ENCODE data around the gene ZNF787. TPM values are rescaled to one million over a fixed set of nuclear protein-coding genes. Genes with fewer than 3 reads are reported as not detected.
A peak's percentile ranks its signal among the peaks of the same experiment; 100 is the strongest.

Gene ZNF787
- total and polyA plus RNA-seq, 2 of the 4 experiments (the other 2 are of a cell fraction): 4.8 to 11.2 TPM

- peaks cover 83% of the 10 kb centered on the region for H4K20me1 ChIP-seq (ENCODE audit: insufficient read depth, low read length)
- no peak overlapping the region for H3K56ac ChIP-seq (ENCODE audit: extremely low read depth, insufficient read depth, low read length)
- dilution Hi-C loops (cut with HindIII; ENCODE audit: low sequenced_read_pairs, unreplicated experiment): no loop called here
- H3K4ac ChIP-seq (ENCODE audit: low read depth, low read length): no peak overlapping the region; the same call in 1 of the 2 replicates
- ChIA-PET POLR2A (ENCODE audit: unreplicated experiment) (interaction anchor here (0.6 kb wide), 1 partner anchor 13 kb away, joined by 6 read pairs; no protein-coding TSS in a partner anchor), CTCF (no interaction called here)
- intact Hi-C loops (cut with micrococcal nuclease): no loop called here
- peaks cover 11% of the 10 kb centered on the region for H3K9me1 ChIP-seq (ENCODE audit: insufficient read depth, low read length)
- no peak for TF ChIP-seq CEBPB (IDR thresholded peaks at IDR 0.05; ENCODE audit: low read depth, low read length)
- no peak for TF ChIP-seq RAD21 (IDR thresholded peaks at IDR 0.05; ENCODE audit: low read length)
- TF ChIP-seq RCOR1 (IDR thresholded peaks at IDR 0.05; ENCODE audit: insufficient replicate concordance, low read length): no peak
- DNase-seq (peak; percentile 12), ATAC-seq (ENCODE audit: low read depth) (peak; percentile 40)
- H4K8ac ChIP-seq (ENCODE audit: low read depth in 2 of 2, low read length in 2 of 2): peak overlapping the region in 1 of 2 experiments; percentile 29; a peak in 1 of 4 replicates
- peaks cover 4% of the 10 kb centered on the region; the same call in 1 of the 2 replicates for H3K36me3 ChIP-seq (ENCODE audit: control insufficient read depth, insufficient read depth, low read length)
- in situ Hi-C loops (cut with MboI; ENCODE audit: low sequenced_read_pairs): no loop called here
- no peak overlapping the region for H2AK5ac ChIP-seq (ENCODE audit: low read depth, low read length)
- H4K91ac ChIP-seq (ENCODE audit: insufficient read depth, low read depth, low read length): no peak overlapping the region
- no TSS peak for BruUV-seq (replicated peaks)
- H2AFZ ChIP-seq (replicated peaks; ENCODE audit: low read length, poor library complexity): no peak overlapping the region
- H3K27me3 ChIP-seq (ENCODE audit: control insufficient read depth, insufficient read depth, low read length): no peaks in the 10 kb centered on the region
- H2BK20ac ChIP-seq (ENCODE audit: low read depth, low read length): no peak overlapping the region
- no peaks in the 10 kb centered on the region for H3K9me3 ChIP-seq (ENCODE audit: control insufficient read depth, insufficient read depth, low read length)
- peaks cover 3 to 61% of the 10 kb centered on the region in 2 experiments; a peak in 3 of 4 replicates for H3K79me1 ChIP-seq (ENCODE audit: low read depth in 1 of 2, low read length in 2 of 2)
- no peak overlapping the region for H3K14ac ChIP-seq (replicated peaks; ENCODE audit: low read depth, low read length)
- no peak overlapping the region for H4K5ac ChIP-seq (ENCODE audit: low read depth, low read length)
- no peak overlapping the region for H2BK120ac ChIP-seq (ENCODE audit: low read depth, low read length)
- peak overlapping the region; percentile 14; the same call in 1 of the 2 replicates for H3K27ac ChIP-seq (ENCODE audit: insufficient read depth, low read length)
- no peak overlapping the region for H2BK15ac ChIP-seq (ENCODE audit: low read depth, low read length)
- H2BK5ac ChIP-seq (ENCODE audit: low read depth, low read length, poor library complexity, severe bottlenecking): no peak overlapping the region
- peak overlapping the region; percentile 88 for H2AK9ac ChIP-seq (replicated peaks; ENCODE audit: low read depth, low read length, poor library complexity)
- 64% methylated on average over 12 of the region's 24 CpGs; no CpG with 5 or more reads in 1 of the 2 experiments for WGBS, 2 experiments (ENCODE audit: extremely low coverage in 2 of 2, insufficient read length in 1 of 2)
- peak overlapping the region; percentile 27; the same call in 1 of the 2 replicates for H3K4me2 ChIP-seq (ENCODE audit: low read depth, low read length)
- H3K4me3 ChIP-seq (ENCODE audit: insufficient read depth, low read depth, low read length): no peak overlapping the region
- no peak overlapping the region for H3K18ac ChIP-seq (ENCODE audit: low read depth, low read length)
- H3K9ac ChIP-seq (ENCODE audit: low read depth, low read length): no peak overlapping the region
- H3K23ac ChIP-seq (ENCODE audit: low read depth, low read length): no peak overlapping the region
- peaks cover 30% of the 10 kb centered on the region for H3K4me1 ChIP-seq (ENCODE audit: control insufficient read depth, insufficient read depth, low read length)
Observed at GRCh38 chr19:56108447-56109195, 12.5 kb downstream of the ZNF787 start.

Data from IMR-90 (cell line).